Right lobe of liver (tissue), 4 donors: ENCODE results near the gene ERFE.

Source experiments
- POLR2A ChIP-seq: fragments of 450-650 bp; IDR thresholded peaks from one replicate; pipeline ENCODE4 v1.6.1; 2017; ENCODE audit warnings: antibody characterized with exemption, mild to moderate bottlenecking
- TF ChIP-seq, protein P1 (sequence below), 4 donors: fragments of 200-600 bp in 3 of 4; fragments of 450-650 bp in 1 of 4; IDR thresholded peaks; one replicate each; pipeline versions ENCODE4 v1.5.1 to v1.8.0; 2016 to 2022; ENCODE audit warnings: antibody characterized with exemption in 4 of 4, mild to moderate bottlenecking in 2 of 4
- donor health status: DM: no; HTN: no; CAD: no.
- donor health status: DM: no; HTN: no; CAD: no.
- donor health status: DM: no; HTN: yes; CAD: no.

GRCh38 chr2:238133499-238134392 lies 25.0 kb upstream of the ERFE start:
- TF ChIP-seq, protein P1, sequence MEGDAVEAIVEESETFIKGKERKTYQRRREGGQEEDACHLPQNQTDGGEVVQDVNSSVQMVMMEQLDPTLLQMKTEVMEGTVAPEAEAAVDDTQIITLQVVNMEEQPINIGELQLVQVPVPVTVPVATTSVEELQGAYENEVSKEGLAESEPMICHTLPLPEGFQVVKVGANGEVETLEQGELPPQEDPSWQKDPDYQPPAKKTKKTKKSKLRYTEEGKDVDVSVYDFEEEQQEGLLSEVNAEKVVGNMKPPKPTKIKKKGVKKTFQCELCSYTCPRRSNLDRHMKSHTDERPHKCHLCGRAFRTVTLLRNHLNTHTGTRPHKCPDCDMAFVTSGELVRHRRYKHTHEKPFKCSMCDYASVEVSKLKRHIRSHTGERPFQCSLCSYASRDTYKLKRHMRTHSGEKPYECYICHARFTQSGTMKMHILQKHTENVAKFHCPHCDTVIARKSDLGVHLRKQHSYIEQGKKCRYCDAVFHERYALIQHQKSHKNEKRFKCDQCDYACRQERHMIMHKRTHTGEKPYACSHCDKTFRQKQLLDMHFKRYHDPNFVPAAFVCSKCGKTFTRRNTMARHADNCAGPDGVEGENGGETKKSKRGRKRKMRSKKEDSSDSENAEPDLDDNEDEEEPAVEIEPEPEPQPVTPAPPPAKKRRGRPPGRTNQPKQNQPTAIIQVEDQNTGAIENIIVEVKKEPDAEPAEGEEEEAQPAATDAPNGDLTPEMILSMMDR (IDR thresholded peaks at IDR 0.05) = no peak
- TF ChIP-seq POLR2A = no peak
